ENCODE data around the gene PDE4C.

- TF ChIP-seq CTCF (IDR thresholded peaks at IDR 0.05 in 8 of 11, conservative IDR thresholded peaks at IDR 0.05 in 3 of 11) (peak in 5 of 11 experiments; percentile 5 to 64 (median 44)), POLR2A (IDR thresholded peaks at IDR 0.05) (no peak)
These were observed 22.3 kb downstream of the PDE4C start, which contains the start of gene RAB3A for GRCh38 chr19:18203863-18204393.
